IMR-90 (cell line): ENCODE results near the gene DDR1. TPM values are rescaled to one million over a fixed set of nuclear protein-coding genes. Genes with fewer than 3 reads are reported as not detected.
A peak's percentile ranks its signal among the peaks of the same experiment; 100 is the strongest.

ENCODE experiments used
- ATAC-seq: fragments of 200-7000 bp; cut with Tn5 transposase; 2 replicates; pipeline ENCODE4 v1.9.1; 2020; ENCODE audit warnings: low read depth, mild to moderate bottlenecking, moderate library complexity
- BruUV-seq: library from RNA; stranded (reverse); fragments of 400-500 nt; replicated peaks from 2 replicates; lab custom pipeline; 2021; lab: Mats Ljungman, UMichigan
- CTCF ChIA-PET: fragments of 300-600 bp; formaldehyde crosslinking; extraction: SDS; loops from one replicate; lab custom pipeline; 2021; ENCODE audit warnings: antibody characterized with exemption; lab: Yijun Ruan, JAX
- POLR2A ChIA-PET: fragments of 300-600 bp; sonication (Branson Sonifier 250); formaldehyde crosslinking; loops from one replicate; lab custom pipeline; 2022; ENCODE audit warnings: antibody characterized with exemption; ENCODE audit not compliant: unreplicated experiment; lab: Charles Lee
- DNase-seq: peaks from one replicate; pipeline ENCODE4 v3.0.0; 2013
- H2AFZ ChIP-seq: replicated peaks from 2 replicates; pipeline ENCODE3; 2013; ENCODE audit warnings: low read length, mild to moderate bottlenecking; ENCODE audit not compliant: poor library complexity
- H2AK5ac ChIP-seq: 2 replicates; pipeline ENCODE4 v1.6.1; 2013; ENCODE audit warnings: low read depth, low read length, inconsistent platforms
- H2AK9ac ChIP-seq: replicated peaks from 2 replicates; pipeline ENCODE3; 2013; ENCODE audit warnings: mild to moderate bottlenecking, low read depth, low read length, moderate library complexity; ENCODE audit not compliant: poor library complexity
- H2BK120ac ChIP-seq: 2 replicates; pipeline ENCODE4 v1.6.1; 2013; ENCODE audit warnings: low read depth, low read length, inconsistent platforms
- H2BK15ac ChIP-seq: 3 replicates; pipeline ENCODE4 v1.6.1; 2013; ENCODE audit warnings: low read depth, low read length, inconsistent platforms
- H2BK20ac ChIP-seq: 2 replicates; pipeline ENCODE4 v1.6.1; 2013; ENCODE audit warnings: low read depth, mild to moderate bottlenecking, inconsistent platforms, low read length, moderate library complexity
- H2BK5ac ChIP-seq: 2 replicates; pipeline ENCODE4 v1.6.1; 2013; ENCODE audit warnings: mild to moderate bottlenecking, low read depth, low read length, inconsistent platforms; ENCODE audit not compliant: poor library complexity, severe bottlenecking
- H3K14ac ChIP-seq: replicated peaks from 2 replicates; pipeline ENCODE4 v1.6.1; 2013; ENCODE audit warnings: low read depth, low read length, inconsistent platforms
- H3K18ac ChIP-seq: 2 replicates; pipeline ENCODE4 v1.6.1; 2013; ENCODE audit warnings: low read depth, low read length, control low read depth
- H3K23ac ChIP-seq: 2 replicates; pipeline ENCODE4 v1.6.1; 2013; ENCODE audit warnings: low read depth, low read length, inconsistent platforms
- H3K27ac ChIP-seq: 2 replicates; pipeline ENCODE4 v1.5.1; 2013; ENCODE audit warnings: mild to moderate bottlenecking, control low read depth, low read length; ENCODE audit not compliant: insufficient read depth
- H3K27me3 ChIP-seq: 2 replicates; pipeline ENCODE4 v1.6.1; 2013; ENCODE audit warnings: low read length; ENCODE audit not compliant: control insufficient read depth, insufficient read depth
- H3K36me3 ChIP-seq: 2 replicates; pipeline ENCODE4 v1.6.1; 2013; ENCODE audit warnings: low read length, mixed read lengths; ENCODE audit not compliant: control insufficient read depth, insufficient read depth
- H3K4ac ChIP-seq: 2 replicates; pipeline ENCODE4 v1.6.1; 2013; ENCODE audit warnings: low read depth, low read length, inconsistent platforms
- H3K4me1 ChIP-seq: 2 replicates; pipeline ENCODE4 v1.6.1; 2013; ENCODE audit warnings: low read length, mixed read lengths; ENCODE audit not compliant: control insufficient read depth, insufficient read depth
- H3K4me2 ChIP-seq: 2 replicates; pipeline ENCODE4 v1.6.1; 2013; ENCODE audit warnings: low read depth, mild to moderate bottlenecking, control low read depth, low read length, moderate library complexity
- H3K4me3 ChIP-seq: 2 replicates; pipeline ENCODE4 v1.5.1; 2013; ENCODE audit warnings: low read depth, mild to moderate bottlenecking, control low read depth, low read length, moderate library complexity; ENCODE audit not compliant: insufficient read depth
- H3K56ac ChIP-seq: 2 replicates; pipeline ENCODE4 v1.6.1; 2013; ENCODE audit warnings: low read length, inconsistent platforms; ENCODE audit not compliant: insufficient read depth; ENCODE audit errors: extremely low read depth
- H3K79me1 ChIP-seq, 2 experiments: 2 replicates each; pipeline ENCODE4 v1.6.1; 2013; ENCODE audit warnings: low read length in 2 of 2, inconsistent platforms in 1 of 2, low read depth in 1 of 2
- H3K9ac ChIP-seq: 2 replicates; pipeline ENCODE4 v1.6.1; 2013; ENCODE audit warnings: low read depth, low read length, control low read depth
- H3K9me1 ChIP-seq: 2 replicates; pipeline ENCODE4 v1.6.1; 2013; ENCODE audit warnings: low read length, inconsistent platforms; ENCODE audit not compliant: insufficient read depth
- H3K9me3 ChIP-seq: 2 replicates; pipeline ENCODE4 v1.6.1; 2013; ENCODE audit warnings: low read length; ENCODE audit not compliant: control insufficient read depth, insufficient read depth
- H4K20me1 ChIP-seq: 2 replicates; pipeline ENCODE4 v1.6.1; 2013; ENCODE audit warnings: low read length, inconsistent platforms; ENCODE audit not compliant: insufficient read depth
- H4K5ac ChIP-seq: 2 replicates; pipeline ENCODE4 v1.6.1; 2013; ENCODE audit warnings: mild to moderate bottlenecking, low read depth, low read length, control low read depth
- H4K8ac ChIP-seq, 2 experiments: 2 replicates each; pipeline ENCODE4 v1.6.1; 2013; ENCODE audit warnings: low read depth in 2 of 2, low read length in 2 of 2, control low read depth in 1 of 2, inconsistent platforms in 1 of 2
- H4K91ac ChIP-seq: 2 replicates; pipeline ENCODE4 v1.6.1; 2013; ENCODE audit warnings: low read depth, low read length, inconsistent platforms; ENCODE audit not compliant: insufficient read depth
- MAZ ChIP-seq: IDR thresholded peaks from 2 replicates; pipeline ENCODE4 v1.6.1; 2012; ENCODE audit warnings: low read depth, mild to moderate bottlenecking, low read length, improper control_type of control experiment, moderate library complexity, borderline replicate concordance
- POLR2A ChIP-seq: IDR thresholded peaks from 2 replicates; pipeline ENCODE4 v1.6.1; 2012; ENCODE audit warnings: mild to moderate bottlenecking, low read depth, low read length
- WGBS, 2 experiments: methylation state at CpG; one replicate each; pipeline versions ENCODE4 v1.1.5 to v1.1.7; 2013; ENCODE audit warnings: missing lambda C conversion rate in 2 of 2; ENCODE audit not compliant: insufficient read length in 1 of 2; ENCODE audit errors: extremely low coverage in 2 of 2; 5-methylcytosine and 5-hydroxymethylcytosine counted together
- dilution Hi-C: fragments of 300-500 bp; cut with HindIII; formaldehyde crosslinking; loops from one replicate; pipeline ENCODE4 v1.14.3; 2018; ENCODE audit warnings: low sequenced_read_pairs; ENCODE audit not compliant: unreplicated experiment
- in situ Hi-C: fragments of 300-500 bp; cut with MboI; formaldehyde crosslinking; loops from 3 replicates; pipeline ENCODE4 v1.14.3; 2019; ENCODE audit warnings: low sequenced_read_pairs, inconsistent platforms, mixed read lengths
- intact Hi-C: fragments of 100-400 bp; cut with micrococcal nuclease; formaldehyde crosslinking; loops from 2 replicates; pipeline ENCODE4 v1.10.0; 2022
- polyA plus RNA-seq, 3 experiments: library from polyadenylated mRNA; depleted of rRNA; stranded (reverse); fragments of >200 nt; gene quantifications; 2 replicates each; pipeline ENCODE4 v1.2.3, GENCODE V29; 2012; ENCODE audit warnings: low replicate concordance in 1 of 3
- total RNA-seq: library from RNA; depleted of rRNA; stranded (reverse); fragments of >200 nt; gene quantifications from 2 replicates; pipeline ENCODE4 v1.2.3, GENCODE V29; 2012
- TF ChIP-seq, protein P1 (sequence below): fragments of 150-350 bp; IDR thresholded peaks from 2 replicates; pipeline ENCODE4 v1.6.1; 2016; ENCODE audit warnings: low read depth, mild to moderate bottlenecking, low read length, moderate library complexity, borderline replicate concordance

DDR1 gene
- total and polyA plus RNA-seq, 2 of the 4 experiments (the other 2 are of a cell fraction): 5.6 to 19.6 TPM

DNA sequence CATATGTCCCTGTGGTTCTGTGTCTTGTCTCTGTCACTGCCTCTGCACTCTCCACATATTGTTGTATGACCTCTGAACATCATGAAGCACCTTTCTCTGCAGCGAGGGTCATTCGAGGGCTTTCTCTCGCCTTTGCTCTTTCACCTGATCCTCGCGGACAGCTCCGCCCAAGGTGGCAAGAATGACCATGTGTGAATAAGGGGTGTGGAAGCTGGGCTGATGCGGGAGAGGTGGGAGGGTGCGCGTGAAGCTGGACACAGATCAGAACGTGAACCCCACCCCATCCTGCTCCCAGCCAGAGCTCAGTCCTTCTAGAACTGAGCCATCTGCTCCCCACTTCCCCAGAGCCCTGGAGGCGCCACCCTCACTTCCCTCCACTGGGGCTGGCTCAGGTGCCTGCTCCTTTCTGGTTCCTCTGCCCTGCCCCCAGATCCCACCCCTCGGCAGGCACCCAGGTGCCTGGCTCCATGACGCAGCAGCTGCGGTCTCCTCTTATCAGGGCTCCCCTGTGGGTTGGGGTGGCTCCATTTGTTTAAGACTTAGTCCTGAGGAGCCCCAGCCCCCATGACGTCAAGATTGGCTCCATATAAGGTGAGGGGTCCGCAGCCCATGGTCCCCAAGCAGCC, 56.2 kb downstream of the DDR1 start, which contains the start of gene MUCL3:
MUCL3 (plus strand) TSS at position 613 of the 626 bp plus-strand sequence. CDS start 27 bp downstream, outside the sequence.
- in situ Hi-C loops: no loop called here

More for the DNA sequence above, 56.2 kb downstream of the DDR1 start, which contains the start of gene MUCL3:
- DNase-seq (no peak), ATAC-seq (no peak)
- Histone ChIP-seq H4K8ac (no peak within 1 kb of the TSS), H3K79me1 (no peaks in the 10 kb centered on the region), H4K91ac (no peak within 1 kb of the TSS), H3K4me1 (peaks cover 1% of the 10 kb centered on the region; the same call in 1 of the 2 replicates), H3K9me3 (no peaks in the 10 kb centered on the region), H4K20me1 (no peaks in the 10 kb centered on the region), H3K27ac (no peak within 1 kb of the TSS), H2AK9ac (no peak within 1 kb of the TSS), H3K14ac (no peak within 1 kb of the TSS), H4K5ac (no peak within 1 kb of the TSS), H3K23ac (no peak within 1 kb of the TSS), H3K56ac (no peak within 1 kb of the TSS), H2BK15ac (no peak within 1 kb of the TSS; the same call in 2 of the 3 replicates), H3K4me2 (no peak within 1 kb of the TSS), H2AK5ac (peak within 1 kb of the TSS; percentile 13; the same call in 1 of the 2 replicates), H3K9ac (no peak within 1 kb of the TSS), H2BK5ac (no peak within 1 kb of the TSS), H3K4me3 (no peak within 1 kb of the TSS), H3K4ac (no peak within 1 kb of the TSS), H3K36me3 (no peaks in the 10 kb centered on the region), H3K9me1 (peaks cover 10% of the 10 kb centered on the region), H3K18ac (no peak within 1 kb of the TSS), H3K27me3 (peaks cover 56% of the 10 kb centered on the region), H2AFZ (no peak within 1 kb of the TSS), H2BK120ac (no peak within 1 kb of the TSS), H2BK20ac (no peak within 1 kb of the TSS)
- dilution Hi-C loops: no loop called here
- ChIA-PET POLR2A (no interaction called here), CTCF (interaction anchor here (0.7 kb wide), 1 partner anchor 130 kb away, joined by 3 read pairs; no protein-coding TSS in a partner anchor)
- BruUV-seq: no TSS peak
- WGBS, 2 experiments: 40% methylated on average over 1 of the region's 16 CpGs; no CpG with 5 or more reads in 1 of the 2 experiments
- intact Hi-C loops: no loop called here
- no peak for TF ChIP-seq MAZ
- TF ChIP-seq, protein P1, sequence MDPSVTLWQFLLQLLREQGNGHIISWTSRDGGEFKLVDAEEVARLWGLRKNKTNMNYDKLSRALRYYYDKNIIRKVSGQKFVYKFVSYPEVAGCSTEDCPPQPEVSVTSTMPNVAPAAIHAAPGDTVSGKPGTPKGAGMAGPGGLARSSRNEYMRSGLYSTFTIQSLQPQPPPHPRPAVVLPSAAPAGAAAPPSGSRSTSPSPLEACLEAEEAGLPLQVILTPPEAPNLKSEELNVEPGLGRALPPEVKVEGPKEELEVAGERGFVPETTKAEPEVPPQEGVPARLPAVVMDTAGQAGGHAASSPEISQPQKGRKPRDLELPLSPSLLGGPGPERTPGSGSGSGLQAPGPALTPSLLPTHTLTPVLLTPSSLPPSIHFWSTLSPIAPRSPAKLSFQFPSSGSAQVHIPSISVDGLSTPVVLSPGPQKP: no peak
- TF ChIP-seq POLR2A: no peak
